NCI-H1417 (cell line): Measurements from ENCODE around the gene PFKL.
A peak's percentile ranks its signal among the peaks of the same experiment; 100 is the strongest.

Source experiments
- DNase-seq, 3 experiments: peaks; one replicate each; lab custom pipeline; 2025; lab: John Stamatoyannopoulos, UW

The PFKL gene

DNA sequence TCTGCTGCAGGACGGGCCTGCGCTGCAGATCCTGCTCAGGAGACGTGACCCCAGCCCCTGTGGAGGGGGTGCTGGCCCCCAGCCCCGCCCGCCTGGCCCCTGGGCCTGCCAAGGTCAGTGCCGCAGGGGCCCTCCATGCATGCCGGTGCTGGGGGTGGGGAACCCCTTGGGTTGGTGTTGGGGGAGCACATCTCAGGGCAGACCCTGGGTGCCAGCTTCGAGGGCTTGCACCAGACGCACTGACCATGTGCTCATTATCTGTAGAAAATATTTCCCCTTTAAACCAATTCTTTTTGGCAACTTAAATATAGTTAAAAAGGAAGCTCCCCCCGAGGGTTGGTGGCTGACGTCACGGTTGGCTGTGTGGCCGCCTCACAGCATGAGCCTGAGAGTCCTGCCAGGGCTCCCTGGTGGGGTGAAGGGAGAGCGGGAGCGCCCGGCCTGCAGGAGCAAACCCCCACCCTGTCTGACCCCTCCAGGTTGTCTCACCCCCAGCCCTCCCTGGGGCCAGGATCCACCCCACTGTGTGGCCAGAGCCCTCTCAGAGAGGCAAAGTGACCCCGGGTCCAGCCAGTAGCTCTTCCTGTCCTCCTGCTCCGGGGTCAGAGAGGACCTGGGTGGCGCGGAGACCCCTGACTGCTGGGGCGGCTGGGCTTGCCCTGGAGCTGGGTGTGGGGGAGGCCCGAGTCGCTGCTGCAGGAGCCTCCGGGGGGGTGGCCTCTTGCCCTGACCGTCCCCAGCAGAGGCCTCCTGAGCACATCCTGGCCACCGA is 5.3 kb upstream of the PFKL start:
- peak in 2 of 3 experiments; percentile 14 to 45 for DNase-seq

GRCh38 chr21:44295163-44295573 is 4.7 kb upstream of the PFKL start:
- peak in 2 of 3 experiments; percentile 50 to 73 for DNase-seq

GRCh38 chr21:44295646-44296045 is 4.2 kb upstream of the PFKL start:
- DNase-seq, result no peak

DNA sequence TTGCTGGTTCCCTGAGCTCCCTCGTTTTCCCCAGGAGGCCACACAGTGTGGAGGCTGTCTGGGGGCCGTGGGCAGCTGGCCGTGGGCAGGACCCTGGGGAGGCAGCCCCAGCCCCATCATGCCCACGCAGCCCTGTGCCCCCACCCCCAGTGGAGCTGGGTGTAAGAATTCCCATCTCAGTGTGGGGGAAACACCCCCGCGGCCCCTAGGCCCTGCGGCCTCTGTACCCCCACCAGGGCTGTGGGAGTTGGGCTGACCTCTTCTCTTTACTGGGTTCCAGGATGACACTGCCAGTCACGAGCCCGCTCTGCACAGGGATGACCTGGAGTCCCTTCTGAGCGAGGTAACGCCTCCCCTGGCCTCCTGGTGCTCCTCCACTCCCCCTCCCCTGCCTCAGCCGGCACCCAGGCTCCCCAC is 3.7 kb upstream of the PFKL start:
- peak in 1 of 3 experiments; percentile 20 for DNase-seq

DNA sequence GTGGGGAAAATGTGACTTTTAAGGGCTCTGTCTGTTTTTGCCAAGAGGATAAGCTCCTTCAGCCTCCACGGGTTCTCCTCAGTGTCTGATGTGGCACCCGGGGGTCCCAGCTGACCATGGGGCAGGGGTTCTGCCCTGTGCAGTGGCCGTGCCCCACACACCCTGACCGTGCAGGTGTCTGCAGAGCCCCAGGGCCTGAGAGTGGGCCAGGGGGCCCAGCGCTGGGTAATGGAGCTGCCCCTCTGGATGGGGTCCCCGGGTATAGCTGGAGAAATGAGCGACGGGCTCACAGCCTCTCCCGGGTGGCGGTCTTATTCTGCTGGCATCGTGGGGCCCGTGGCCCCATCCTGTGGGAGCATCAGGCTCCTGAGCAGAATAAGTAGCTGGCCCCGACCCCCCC is 2.9 kb upstream of the PFKL start:
- peak in 1 of 3 experiments; percentile 9 for DNase-seq

- DNase-seq, result peak; percentile 70 to 88 (median 78)
Measured at GRCh38 chr21:44297525-44298290, 2.1 kb upstream of the PFKL start.

DNA sequence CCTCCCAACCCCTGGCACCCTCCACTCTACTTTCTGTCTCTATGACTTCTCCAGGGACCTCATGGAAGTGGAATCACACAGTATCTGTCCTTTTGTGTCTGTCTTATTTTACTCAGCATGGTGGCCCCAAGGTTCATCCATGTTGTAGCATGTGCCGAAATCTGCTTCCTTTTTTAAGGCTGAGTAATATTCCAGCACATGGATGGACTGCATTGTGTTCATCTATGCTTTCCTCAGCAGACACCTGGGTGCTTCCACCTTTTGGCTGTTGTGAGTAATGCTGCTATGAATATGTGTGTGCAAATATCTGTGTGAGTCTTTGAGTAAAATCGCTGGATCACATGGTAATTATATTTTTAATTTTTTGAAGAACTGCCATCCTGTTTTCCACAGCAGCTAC is 1.6 kb upstream of the PFKL start:
- peak in 1 of 3 experiments; percentile 23 for DNase-seq

DNA sequence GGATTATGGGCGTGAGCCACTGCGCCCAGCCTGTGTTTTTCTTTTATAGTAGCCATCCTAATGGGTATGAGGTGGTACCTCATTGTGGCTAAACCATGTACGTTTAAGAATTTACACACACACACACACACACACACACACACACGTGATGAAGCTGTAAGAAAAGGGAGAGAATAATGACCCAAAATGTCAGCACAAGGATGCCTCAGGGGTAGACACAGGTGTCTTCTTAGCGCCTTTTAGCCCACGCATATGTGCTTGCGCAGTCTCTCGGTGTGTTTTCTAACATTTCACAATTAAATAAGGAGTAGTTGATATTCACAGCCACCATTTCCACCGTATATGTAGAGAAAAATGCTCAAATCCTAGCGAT is 782 bp upstream of the PFKL start:
- DNase-seq, result no peak

- DNase-seq, result peak; percentile 46 to 66 (median 49)
Measured at GRCh38 chr21:44300262-44300959, 558 bp downstream of the PFKL start.

DNA sequence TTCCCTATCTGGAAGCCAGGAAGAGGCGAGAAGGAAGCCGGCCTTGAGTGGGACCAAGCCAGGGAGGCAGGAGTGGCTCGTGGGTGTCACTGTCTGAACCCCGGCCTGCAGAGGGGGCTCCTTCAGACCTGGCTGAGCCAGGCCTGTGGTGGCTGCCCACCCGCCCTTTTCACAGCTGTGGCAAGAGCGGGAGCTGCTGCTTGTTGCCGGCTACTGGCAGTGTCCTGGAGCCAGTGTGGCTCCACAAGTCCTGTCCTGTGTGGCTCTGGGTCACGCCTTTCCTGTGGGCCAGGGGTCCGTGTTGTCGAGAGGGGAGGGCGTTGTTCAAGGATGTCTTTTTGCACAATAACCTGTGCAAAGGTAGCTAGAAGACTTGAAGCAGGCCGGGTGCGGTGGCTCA is 1.3 kb downstream of the PFKL start:
- no peak for DNase-seq

- peak in 1 of 3 experiments; percentile 20 for DNase-seq
Measured at GRCh38 chr21:44301961-44302406, 2.1 kb downstream of the PFKL start.

GRCh38 chr21:44302573-44303401 is 2.9 kb downstream of the PFKL start:
- peak in 2 of 3 experiments; percentile 12 to 30 for DNase-seq

GRCh38 chr21:44303490-44303981 is 3.7 kb downstream of the PFKL start:
- DNase-seq, result no peak

DNA sequence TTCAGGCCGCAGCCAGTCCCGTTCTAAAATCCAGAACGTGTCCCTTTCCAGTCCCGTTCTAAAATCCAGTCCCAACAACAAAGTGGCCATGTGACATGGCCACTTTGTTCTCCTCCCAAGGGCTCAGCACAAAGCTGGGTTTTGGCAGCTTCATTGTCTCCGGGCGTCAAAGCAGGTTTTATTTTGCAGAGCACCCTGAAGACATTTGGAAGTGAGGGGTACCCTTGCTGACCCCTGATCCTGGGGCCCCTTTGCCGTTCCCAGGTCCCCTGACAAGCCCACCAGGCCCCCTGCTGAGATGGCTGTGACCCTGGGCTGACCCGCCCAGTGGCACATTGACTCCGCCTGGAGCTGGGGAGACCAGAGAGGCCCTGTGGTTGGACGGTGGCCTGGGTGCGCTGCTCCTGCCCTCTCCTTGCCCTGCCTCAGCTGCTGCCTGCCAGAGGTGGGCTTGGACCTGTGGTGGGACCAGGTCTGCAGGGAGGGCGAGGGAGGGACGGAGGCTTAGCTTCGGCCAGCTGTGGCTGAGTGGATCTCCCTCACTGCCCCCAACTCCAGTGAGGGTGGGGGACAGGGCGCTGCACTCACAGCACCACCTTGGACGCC is 4.3 kb downstream of the PFKL start:
- DNase-seq, result no peak

- peak; percentile 30 to 57 (median 47) for DNase-seq
Measured at GRCh38 chr21:44304877-44305293, 5.0 kb downstream of the PFKL start.

GRCh38 chr21:44305691-44306090 is 5.8 kb downstream of the PFKL start:
- no peak for DNase-seq

DNA sequence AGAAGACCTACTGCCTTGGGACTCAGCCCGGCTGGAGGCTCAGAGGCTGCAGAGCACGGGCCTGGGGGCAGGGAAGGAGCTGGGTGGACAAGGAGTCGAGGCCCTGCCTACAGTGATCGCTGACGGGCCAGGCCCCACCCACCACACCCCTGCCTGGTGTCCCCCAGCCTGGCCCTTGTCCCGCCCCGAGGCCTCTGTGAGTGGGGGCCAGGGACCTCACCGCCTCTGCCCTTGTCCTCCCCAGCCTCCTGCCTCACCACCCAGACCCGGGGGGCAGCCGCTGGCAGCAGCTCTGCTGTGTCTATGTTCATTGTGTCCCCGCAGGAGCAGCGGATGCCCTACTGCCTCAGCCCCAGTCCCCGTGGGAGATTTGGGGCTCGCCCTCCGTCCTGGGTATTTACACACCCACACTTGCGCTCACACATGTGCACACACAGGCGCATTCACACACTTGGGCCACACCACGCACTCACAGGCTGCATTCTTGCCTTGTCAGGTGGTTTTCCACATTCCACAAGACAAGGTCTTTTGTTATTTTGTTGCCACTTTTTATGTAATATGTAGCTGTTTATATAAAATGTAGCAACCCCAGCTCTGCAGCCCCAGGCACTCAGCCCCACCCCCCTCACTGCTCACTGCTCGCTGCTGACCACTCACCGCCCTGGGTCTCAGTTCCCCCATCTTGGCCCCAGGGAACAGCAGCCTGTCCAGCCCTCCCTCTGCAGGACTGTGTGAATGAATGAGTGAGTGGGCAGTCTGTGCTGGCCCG is 7.3 kb downstream of the PFKL start:
- no peak for DNase-seq

DNA sequence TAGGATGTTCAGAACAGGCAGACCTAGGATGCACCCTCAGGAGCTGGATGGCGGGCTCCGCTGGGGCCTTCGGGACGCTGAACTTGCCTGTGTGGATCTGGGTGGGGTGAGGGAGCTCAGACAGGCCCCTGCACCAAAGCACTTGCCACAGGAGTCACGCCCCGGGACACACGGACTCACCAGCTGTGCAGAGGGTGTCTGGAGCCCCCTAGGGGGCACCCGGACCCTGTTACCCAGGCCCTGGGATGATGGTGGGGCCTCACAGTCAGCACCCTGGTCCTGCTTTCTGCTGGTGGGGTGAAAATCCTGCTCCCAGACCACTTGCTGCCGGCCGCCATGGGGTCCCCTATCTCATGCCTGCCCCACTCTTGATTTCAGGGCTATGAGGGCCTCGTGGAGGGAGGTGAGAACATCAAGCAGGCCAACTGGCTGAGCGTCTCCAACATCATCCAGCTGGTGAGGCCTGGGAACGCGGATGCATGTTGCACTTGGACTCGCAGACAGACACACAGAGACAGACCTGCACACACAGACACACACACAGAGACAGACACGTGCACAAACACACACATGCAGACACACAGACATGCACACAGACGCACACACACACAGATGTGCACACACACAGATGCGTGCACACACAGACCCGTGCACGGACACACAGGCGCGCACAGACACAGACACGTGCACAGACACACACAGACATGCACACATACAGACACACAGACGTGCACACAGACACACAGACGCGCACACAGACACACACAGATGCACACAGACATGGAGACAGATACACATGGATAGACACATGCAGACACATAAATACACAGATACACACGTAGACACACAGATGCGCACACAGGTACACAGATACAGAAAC is 11.0 kb downstream of the PFKL start:
- DNase-seq, result no peak

DNA sequence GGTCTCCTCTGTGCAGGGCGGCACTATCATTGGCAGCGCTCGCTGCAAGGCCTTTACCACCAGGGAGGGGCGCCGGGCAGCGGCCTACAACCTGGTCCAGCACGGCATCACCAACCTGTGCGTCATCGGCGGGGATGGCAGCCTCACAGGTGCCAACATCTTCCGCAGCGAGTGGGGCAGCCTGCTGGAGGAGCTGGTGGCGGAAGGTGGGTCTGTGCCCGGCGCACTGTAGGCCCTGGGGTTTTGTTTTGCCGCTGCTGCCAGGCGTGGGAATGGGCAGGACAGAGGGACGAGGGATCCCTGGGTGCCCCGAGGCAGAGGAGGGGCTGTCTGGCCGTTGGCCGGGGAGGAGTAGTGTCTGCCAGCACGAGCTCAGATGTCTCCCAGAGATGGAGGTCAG is 12.2 kb downstream of the PFKL start:
- DNase-seq, result no peak
